ENCODE results near the gene PDLIM7. TPM values are rescaled to one million over a fixed set of nuclear protein-coding genes. Genes with fewer than 3 reads are reported as not detected.

The PDLIM7 gene
- total and polyA plus RNA-seq, 2 of the 8 experiments (the other 6 are each of a cell fraction or from before 2014, with no cell fraction given), result 67.3 to 94.2 TPM

DNA sequence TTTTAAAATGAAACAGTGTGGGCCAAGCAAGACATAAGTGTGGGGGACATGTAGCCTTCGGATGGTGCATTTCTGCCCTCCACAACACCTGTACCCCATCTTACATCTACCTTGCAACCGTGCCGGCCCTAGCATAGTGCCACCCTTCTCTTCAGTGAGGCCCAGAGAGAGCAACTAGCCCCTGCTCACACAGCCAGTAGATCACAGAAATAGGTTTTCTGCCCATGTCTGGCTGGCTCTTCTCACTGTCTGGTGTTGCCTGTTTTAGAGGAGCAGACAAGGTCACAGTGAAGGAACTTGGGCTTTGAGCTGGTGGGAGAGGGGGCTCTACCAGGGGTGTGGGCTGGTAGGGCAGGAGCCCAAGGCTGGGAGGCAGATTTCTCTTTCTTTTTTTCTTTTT lies 11.1 kb downstream of the PDLIM7 start:
- 93% methylated on average over 3 of the region's 3 CpGs; no CpG with 5 or more reads in 1 of the 2 experiments for WGBS, 2 experiments (ENCODE audit: extremely low coverage in 1 of 2, insufficient coverage in 1 of 2, insufficient read length in 1 of 2, insufficient replicate concordance in 2 of 2, low coverage in 1 of 2, low lambda C conversion rate in 2 of 2, missing lambda C conversion rate in 1 of 2)
- no peak for FAIRE-seq

More for the DNA sequence above, 11.1 kb downstream of the PDLIM7 start:
- Histone ChIP-seq H4K8ac (ENCODE audit: extremely low read depth, insufficient read depth, low read length) (no peak overlapping the region), H3K27ac (ENCODE audit: low read depth, low read length) (no peak overlapping the region), H3K23ac (ENCODE audit: insufficient read length) (no peak overlapping the region), H3K4me1 (replicated peaks in 1 of 4; ENCODE audit: control insufficient read depth in 3 of 4, insufficient read depth in 4 of 4, low read length in 3 of 4) (peaks cover 0 to 3% (median 3%) of the 10 kb centered on the region in 4 experiments; a peak in 5 of 7 replicates), H3K79me1 (ENCODE audit: low read depth, low read length) (peaks cover 7% of the 10 kb centered on the region; the same call in 1 of the 2 replicates), H3K9ac (replicated peaks in 1 of 4; ENCODE audit: extremely low read depth in 1 of 4, low read depth in 3 of 4, low read length in 3 of 4) (no peak overlapping the region), H3K4ac (replicated peaks; ENCODE audit: insufficient read length, low read depth, low read length) (no peak overlapping the region), H3K4me2 (ENCODE audit: insufficient read depth in 1 of 2, low read depth in 2 of 2, low read length in 2 of 2) (no peak overlapping the region), H3K18ac (ENCODE audit: extremely low read depth, low read length) (no peak overlapping the region), H4K5ac (ENCODE audit: insufficient read length, low read depth, low read length) (no peak overlapping the region), H4K20me1 (replicated peaks in 1 of 2; ENCODE audit: control insufficient read depth in 1 of 2, insufficient read depth in 2 of 2, low read length in 2 of 2) (peaks cover 5 to 13% of the 10 kb centered on the region in 2 experiments), H2BK12ac (ENCODE audit: low read depth, low read length) (no peak overlapping the region), H4K91ac (replicated peaks; ENCODE audit: insufficient read length, low read length) (no peak overlapping the region), H2BK120ac (replicated peaks; ENCODE audit: low read depth, low read length) (no peak overlapping the region), H3K14ac (ENCODE audit: insufficient read length) (no peak overlapping the region), H3K9me3 (ENCODE audit: insufficient read depth in 2 of 2, low read depth in 1 of 2, low read length in 1 of 2) (no peaks in the 10 kb centered on the region), H3K23me2 (ENCODE audit: low read depth, low read length) (no peaks in the 10 kb centered on the region; the same call in 1 of the 2 replicates), H3K36me3 (ENCODE audit: control insufficient read depth in 2 of 4, insufficient read depth in 4 of 4, low read length in 3 of 4) (peaks cover 24 to 66% (median 44%) of the 10 kb centered on the region in 4 experiments), H2AK5ac (ENCODE audit: low read depth, low read length) (no peak overlapping the region), H2BK5ac (ENCODE audit: low read depth, low read length) (no peak overlapping the region), H2AFZ (ENCODE audit: low read length) (no peak overlapping the region), H3K27me3 (replicated peaks in 1 of 4; ENCODE audit: control insufficient read depth in 3 of 4, extremely low read depth in 1 of 4, insufficient read depth in 3 of 4, low read length in 3 of 4) (no peaks in the 10 kb centered on the region), H3K56ac (replicated peaks; ENCODE audit: insufficient read length, low read depth, low read length) (no peak overlapping the region), H3K79me2 (ENCODE audit: control insufficient read depth in 1 of 2, insufficient read depth in 2 of 2, low read length in 2 of 2) (no peaks in the 10 kb centered on the region), H2BK15ac (ENCODE audit: low read length) (no peak overlapping the region), H3K4me3 (ENCODE audit: extremely low read depth in 1 of 4, insufficient read depth in 2 of 4, low read depth in 3 of 4, low read length in 4 of 4) (no peak overlapping the region), H2BK20ac (ENCODE audit: low read length) (no peak overlapping the region)
- no peak for DNase-seq (ENCODE audit: low read depth in 1 of 2, low spot score in 2 of 2)
- TF ChIP-seq POLR2A (IDR thresholded peaks at IDR 0.05; ENCODE audit: control extremely low read depth in 1 of 2, low read depth in 2 of 2, low read length in 2 of 2), result peak in 1 of 2 experiments; percentile 52; a peak in 1 of 3 replicates
- peak; percentile 48 for TF ChIP-seq POLR2AphosphoS5 (IDR thresholded peaks at IDR 0.05; ENCODE audit: low read depth, low read length)
- TF ChIP-seq SRF (IDR thresholded peaks at IDR 0.05; ENCODE audit: low read depth, low read length), result no peak
- POLR2A ChIA-PET (ENCODE audit: partially characterized antibody), result interaction anchor here (1.0 to 67.5 kb wide), 3 partner anchors 6 to 82 kb away, joined by 3 to 3349 read pairs (median 3349); partner anchors contain the start of genes DBN1, DOK3, PDLIM7 and PRR7
- CTCF ChIA-PET (ENCODE audit: partially characterized antibody), result interaction anchor here (0.6 to 12.7 kb wide), 4 partner anchors 8 to 655 kb away, joined by 3 to 306 read pairs (median 86); partner anchors contain the start of genes DDX41, DOK3 and PDLIM7

All from H1 (cell line).